ENCODE results near the gene ZNF213.
"Not testable (repeated sequence)": the region's sequence is repeated elsewhere in the genome, so short reads cannot be mapped to it uniquely, and the experiment has no call there.

ZNF213 gene

GRCh38 chr16:3149630-3150345 is 15.0 kb downstream of the ZNF213 start:
- peak; percentile 40 for DNase-seq

GRCh38 chr16:3150346-3151218 is 15.8 kb downstream of the ZNF213 start:
- DNase-seq, result peak; percentile 94

GRCh38 chr16:3152027-3152276 is 17.1 kb downstream of the ZNF213 start:
- no peak for DNase-seq

GRCh38 chr16:3152277-3152990 is 17.6 kb downstream of the ZNF213 start:
- DNase-seq, result peak; percentile 81

GRCh38 chr16:3152991-3153368 is 18.2 kb downstream of the ZNF213 start:
- no peak for DNase-seq

GRCh38 chr16:3155181-3155580 is 20.4 kb downstream of the ZNF213 start:
- DNase-seq, result no peak

- DNase-seq, result no peak
Measured at GRCh38 chr16:3155972-3156371, 21.1 kb downstream of the ZNF213 start.

- no peak for DNase-seq
Measured at GRCh38 chr16:3157229-3158025, 22.6 kb downstream of the ZNF213 start.

GRCh38 chr16:3158026-3158509 is 23.2 kb downstream of the ZNF213 start:
- DNase-seq, result no peak

- DNase-seq, result peak; percentile 46
Measured at GRCh38 chr16:3158510-3159314, 23.9 kb downstream of the ZNF213 start.

- no peak for DNase-seq
Measured at GRCh38 chr16:3161235-3162018, 26.6 kb downstream of the ZNF213 start.

GRCh38 chr16:3164121-3164991 is 29.5 kb downstream of the ZNF213 start:
- no peak for DNase-seq

- no peak for DNase-seq
Measured at GRCh38 chr16:3165111-3165822, 30.4 kb downstream of the ZNF213 start.

- DNase-seq, result no peak
Measured at GRCh38 chr16:3166505-3166886, 31.7 kb downstream of the ZNF213 start.

- DNase-seq, result not testable (repeated sequence)
Measured at GRCh38 chr16:3168729-3169128, 33.9 kb downstream of the ZNF213 start.

- DNase-seq, result no peak
Measured at GRCh38 chr16:3170440-3171180, 35.8 kb downstream of the ZNF213 start.

- DNase-seq, result no peak
Measured at GRCh38 chr16:3171181-3171854, 36.5 kb downstream of the ZNF213 start.

Data from midbrain (tissue), 1 donor.